ENCODE results near the gene SERPINE3. TPM values are rescaled to one million over a fixed set of nuclear protein-coding genes. Genes with fewer than 3 reads are reported as not detected.

Gene SERPINE3
- polyA plus RNA-seq, 1 donor (not counting 4 experiments of a cell fraction or from before 2014, with no cell fraction given), result not detected

- Histone ChIP-seq H3K9ac (ENCODE audit: control insufficient read depth, extremely low read depth, insufficient read depth, low read length) (no peak overlapping the region), H3K27ac (ENCODE audit: control insufficient read depth, insufficient read depth, low read length) (no peak overlapping the region), H4K20me1 (ENCODE audit: control insufficient read depth, extremely low read depth, insufficient read depth, low read length) (no peaks in the 10 kb centered on the region), H3K79me2 (ENCODE audit: control insufficient read depth, insufficient read depth, low read length) (no peaks in the 10 kb centered on the region), H3K4me3 (ENCODE audit: control insufficient read depth in 2 of 3, extremely low read depth in 1 of 3, insufficient read depth in 2 of 3, low read depth in 1 of 3, low read length in 3 of 3) (no peak overlapping the region), H2AFZ (ENCODE audit: control insufficient read depth, low read length) (no peak overlapping the region), H3K4me1 (ENCODE audit: control insufficient read depth, extremely low read depth, insufficient read depth, low read length) (no peaks in the 10 kb centered on the region), H3K9me1 (ENCODE audit: control insufficient read depth, extremely low read depth, insufficient read depth, low read length) (no peaks in the 10 kb centered on the region), H3K27me3 (ENCODE audit: control insufficient read depth, extremely low read depth, insufficient read depth, low read length) (peaks cover 3% of the 10 kb centered on the region), H3K4me2 (ENCODE audit: control insufficient read depth, extremely low read depth, insufficient read depth, low read depth, low read length) (no peak overlapping the region), H3K9me3 (ENCODE audit: control insufficient read depth, low read depth, low read length) (no peaks in the 10 kb centered on the region), H3K36me3 (ENCODE audit: control insufficient read depth in 2 of 2, extremely low read depth in 1 of 2, insufficient read depth in 2 of 2, low read length in 2 of 2) (no peaks in the 10 kb centered on the region)
- TF ChIP-seq EZH2 (IDR thresholded peaks at IDR 0.05; ENCODE audit: low read length) (no peak), CTCF (optimal IDR thresholded peaks at IDR 0.05 in 1 of 3, IDR thresholded peaks at IDR 0.05 in 1 of 3, conservative IDR thresholded peaks at IDR 0.05 in 1 of 3; ENCODE audit: extremely low read depth in 1 of 3, insufficient read depth in 2 of 3, low read length in 3 of 3) (no peak)
- FAIRE-seq (no peak), DNase-seq (ENCODE audit: low read depth, low spot score) (no peak)
- dilution Hi-C loops (cut with MboI; ENCODE audit: extremely low pct_ligation_motif_present, low sequenced_read_pairs), result no loop called here
Measured at GRCh38 chr13:51317262-51317661, 22.2 kb upstream of the SERPINE3 start.

- Histone ChIP-seq H3K9me3 (ENCODE audit: control insufficient read depth, low read depth, low read length) (no peaks in the 10 kb centered on the region), H3K4me3 (ENCODE audit: control insufficient read depth in 2 of 3, extremely low read depth in 1 of 3, insufficient read depth in 2 of 3, low read depth in 1 of 3, low read length in 3 of 3) (no peak overlapping the region), H3K4me2 (ENCODE audit: control insufficient read depth, extremely low read depth, insufficient read depth, low read depth, low read length) (no peak overlapping the region), H3K27ac (ENCODE audit: control insufficient read depth, insufficient read depth, low read length) (no peak overlapping the region), H3K9ac (ENCODE audit: control insufficient read depth, extremely low read depth, insufficient read depth, low read length) (no peak overlapping the region), H3K9me1 (ENCODE audit: control insufficient read depth, extremely low read depth, insufficient read depth, low read length) (no peaks in the 10 kb centered on the region), H3K36me3 (ENCODE audit: control insufficient read depth in 2 of 2, extremely low read depth in 1 of 2, insufficient read depth in 2 of 2, low read length in 2 of 2) (no peaks in the 10 kb centered on the region), H2AFZ (ENCODE audit: control insufficient read depth, low read length) (no peak overlapping the region), H3K27me3 (ENCODE audit: control insufficient read depth, extremely low read depth, insufficient read depth, low read length) (peaks cover 3% of the 10 kb centered on the region), H3K4me1 (ENCODE audit: control insufficient read depth, extremely low read depth, insufficient read depth, low read length) (no peaks in the 10 kb centered on the region), H4K20me1 (ENCODE audit: control insufficient read depth, extremely low read depth, insufficient read depth, low read length) (no peaks in the 10 kb centered on the region), H3K79me2 (ENCODE audit: control insufficient read depth, insufficient read depth, low read length) (no peaks in the 10 kb centered on the region)
- TF ChIP-seq CTCF (optimal IDR thresholded peaks at IDR 0.05 in 1 of 3, IDR thresholded peaks at IDR 0.05 in 1 of 3, conservative IDR thresholded peaks at IDR 0.05 in 1 of 3; ENCODE audit: extremely low read depth in 1 of 3, insufficient read depth in 2 of 3, low read length in 3 of 3) (no peak), EZH2 (IDR thresholded peaks at IDR 0.05; ENCODE audit: low read length) (no peak)
- DNase-seq (ENCODE audit: low read depth, low spot score), result no peak
- FAIRE-seq, result no peak
- dilution Hi-C loops (cut with MboI; ENCODE audit: extremely low pct_ligation_motif_present, low sequenced_read_pairs), result no loop called here
Measured at GRCh38 chr13:51318015-51318414, 21.5 kb upstream of the SERPINE3 start.
